H9 (cell line): Measurements from ENCODE around the gene AQP9. TPM values are rescaled to one million over a fixed set of nuclear protein-coding genes. Genes with fewer than 3 reads are reported as not detected.
"Not testable (repeated sequence)": the region's sequence is repeated elsewhere in the genome, so short reads cannot be mapped to it uniquely, and the experiment has no call there.

ENCODE experiments used
- DNase-seq: peaks from one replicate; pipeline ENCODE4 v3.0.0-alpha.2; 2017
- H2AFZ ChIP-seq: one replicate; pipeline ENCODE4 v1.6.1; 2013; ENCODE audit warnings: mild to moderate bottlenecking, low read length, control low read depth, moderate library complexity
- H2AK5ac ChIP-seq: 2 replicates; pipeline ENCODE4 v1.6.1; 2013; ENCODE audit warnings: low read length, control low read depth, mixed read lengths; ENCODE audit not compliant: insufficient read length
- H2BK120ac ChIP-seq: one replicate; pipeline ENCODE4 v1.6.1; 2013; ENCODE audit warnings: low read depth, mild to moderate bottlenecking, low read length, control low read depth, inconsistent platforms; ENCODE audit not compliant: poor library complexity, severe bottlenecking
- H2BK12ac ChIP-seq: 2 replicates; pipeline ENCODE4 v1.6.1; 2013; ENCODE audit warnings: low read length, control low read depth, mixed read lengths, low read depth; ENCODE audit not compliant: insufficient read length
- H2BK15ac ChIP-seq: 2 replicates; pipeline ENCODE4 v1.6.1; 2013; ENCODE audit warnings: low read depth, low read length, control low read depth
- H2BK20ac ChIP-seq: one replicate; pipeline ENCODE4 v1.6.1; 2013; ENCODE audit warnings: low read depth, mild to moderate bottlenecking, low read length, control low read depth, inconsistent platforms; ENCODE audit not compliant: poor library complexity, severe bottlenecking
- H2BK5ac ChIP-seq: 2 replicates; pipeline ENCODE4 v1.6.1; 2013; ENCODE audit warnings: low read length, control low read depth, mixed read lengths; ENCODE audit not compliant: insufficient read length
- H3K14ac ChIP-seq: 2 replicates; pipeline ENCODE4 v1.6.1; 2013; ENCODE audit warnings: low read length, control low read depth; ENCODE audit not compliant: insufficient read depth
- H3K18ac ChIP-seq: 2 replicates; pipeline ENCODE4 v1.6.1; 2013; ENCODE audit warnings: low read depth, mild to moderate bottlenecking, mixed read lengths, low read length, control low read depth; ENCODE audit not compliant: insufficient read length
- H3K23ac ChIP-seq: 2 replicates; pipeline ENCODE4 v1.6.1; 2013; ENCODE audit warnings: low read length, control low read depth, mixed read lengths, low read depth; ENCODE audit not compliant: insufficient read length
- H3K23me2 ChIP-seq: 2 replicates; pipeline ENCODE4 v1.6.1; 2013; ENCODE audit warnings: low read depth, mild to moderate bottlenecking, mixed read lengths, low read length, control low read depth; ENCODE audit not compliant: insufficient read length, poor library complexity, severe bottlenecking
- H3K27ac ChIP-seq: 2 replicates; pipeline ENCODE4 v1.5.1; 2013; ENCODE audit warnings: low read length, control low read depth, mixed read lengths, low read depth; ENCODE audit not compliant: insufficient read length
- H3K27me3 ChIP-seq: 2 replicates; pipeline ENCODE4 v1.6.1; 2013; ENCODE audit warnings: low read length, control low read depth, inconsistent platforms; ENCODE audit not compliant: insufficient read depth
- H3K4ac ChIP-seq: 2 replicates; pipeline ENCODE4 v1.6.1; 2013; ENCODE audit warnings: low read depth, mild to moderate bottlenecking, control low read depth, inconsistent platforms, low read length, moderate library complexity
- H3K4me1 ChIP-seq: 2 replicates; pipeline ENCODE4 v1.6.1; 2013; ENCODE audit warnings: low read length, control low read depth, inconsistent platforms; ENCODE audit not compliant: insufficient read depth
- H3K4me2 ChIP-seq: 2 replicates; pipeline ENCODE4 v1.6.1; 2013; ENCODE audit warnings: low read length, control low read depth, mixed read lengths; ENCODE audit not compliant: insufficient read length, insufficient read depth
- H3K56ac ChIP-seq: 2 replicates; pipeline ENCODE4 v1.6.1; 2013; ENCODE audit warnings: low read depth, mild to moderate bottlenecking, mixed read lengths, low read length, control low read depth; ENCODE audit not compliant: insufficient read length
- H3K79me1 ChIP-seq: 2 replicates; pipeline ENCODE4 v1.6.1; 2013; ENCODE audit warnings: low read depth, mild to moderate bottlenecking, moderate library complexity, low read length, control low read depth, inconsistent platforms; ENCODE audit not compliant: insufficient read depth, poor library complexity, severe bottlenecking
- H3K79me2 ChIP-seq: 2 replicates; pipeline ENCODE4 v1.6.1; 2013; ENCODE audit warnings: low read length, control low read depth, inconsistent platforms; ENCODE audit not compliant: insufficient read depth
- H3K9ac ChIP-seq: 2 replicates; pipeline ENCODE4 v1.6.1; 2013; ENCODE audit warnings: low read length, control low read depth, mixed read lengths; ENCODE audit not compliant: insufficient read length; ENCODE audit errors: extremely low read depth
- H3K9me3 ChIP-seq: one replicate; pipeline ENCODE4 v1.6.1; 2013; ENCODE audit warnings: low read depth, low read length, inconsistent platforms; ENCODE audit not compliant: control insufficient read depth
- H3T11ph ChIP-seq: one replicate; pipeline ENCODE4 v1.6.1; 2013; ENCODE audit warnings: mild to moderate bottlenecking, low read length, control low read depth, inconsistent platforms
- H4K20me1 ChIP-seq: one replicate; pipeline ENCODE4 v1.6.1; 2013; ENCODE audit not compliant: control insufficient read depth, insufficient read length, insufficient read depth
- H4K5ac ChIP-seq: 2 replicates; pipeline ENCODE4 v1.6.1; 2013; ENCODE audit warnings: low read depth, mild to moderate bottlenecking, mixed read lengths, low read length, control low read depth; ENCODE audit not compliant: insufficient read length
- H4K8ac ChIP-seq: replicated peaks from 2 replicates; pipeline ENCODE4 v1.6.1; 2013; ENCODE audit warnings: low read length, control low read depth, mixed read lengths, low read depth; ENCODE audit not compliant: insufficient read length
- H4K91ac ChIP-seq: 2 replicates; pipeline ENCODE4 v1.6.1; 2013; ENCODE audit warnings: low read depth, mild to moderate bottlenecking, moderate library complexity, mixed read lengths, low read length, control low read depth; ENCODE audit not compliant: insufficient read length
- H3K27ac Mint-ChIP-seq, 3 experiments: 2 replicates in 2 of 3; 3 replicates in 1 of 3; pipeline ENCODE4 v1.8.0; 2020 to 2021; ENCODE audit warnings: mixed read lengths in 3 of 3, mild to moderate bottlenecking in 1 of 3, moderate library complexity in 1 of 3
- H3K27me3 Mint-ChIP-seq: 2 replicates; pipeline ENCODE4 v1.8.0; 2021; ENCODE audit warnings: low read depth, mild to moderate bottlenecking, moderate library complexity, mixed read lengths
- H3K36me3 Mint-ChIP-seq, 3 experiments: 2 replicates in 2 of 3; 3 replicates in 1 of 3; pipeline ENCODE4 v1.8.0; 2020 to 2021; ENCODE audit warnings: low read depth in 3 of 3, mixed read lengths in 3 of 3; ENCODE audit not compliant: insufficient read depth in 1 of 3
- H3K4me1 Mint-ChIP-seq, 2 experiments: 2 replicates each; pipeline ENCODE4 v1.8.0; 2020; ENCODE audit warnings: mixed read lengths in 2 of 2
- H3K4me3 Mint-ChIP-seq, 2 experiments: 2 replicates in 1 of 2; 3 replicates in 1 of 2; pipeline ENCODE4 v1.8.0; 2020 to 2021; ENCODE audit warnings: mild to moderate bottlenecking in 2 of 2, mixed read lengths in 2 of 2, moderate library complexity in 1 of 2
- H3K9me3 Mint-ChIP-seq, 2 experiments: 2 replicates in 1 of 2; 3 replicates in 1 of 2; pipeline ENCODE4 v1.8.0; 2020; ENCODE audit warnings: mild to moderate bottlenecking in 2 of 2, mixed read lengths in 2 of 2, moderate library complexity in 1 of 2
- CTCF ChIP-seq: fragments of 200-600 bp; sonication (generic); conservative IDR thresholded peaks from 3 replicates; pipeline ENCODE4 v1.8.0; 2021; ENCODE audit warnings: antibody characterized with exemption, mild to moderate bottlenecking
- WGBS: extraction: QIAGEN DNeasy Blood & Tissue Kit; methylation state at CpG from one replicate; pipeline ENCODE4 v1.1.7; 2013; ENCODE audit warnings: missing lambda C conversion rate, low lambda C conversion rate, mixed read lengths; ENCODE audit not compliant: insufficient read length; ENCODE audit errors: extremely low coverage; 5-methylcytosine and 5-hydroxymethylcytosine counted together
- total RNA-seq: library from RNA; stranded (reverse); gene quantifications from 2 replicates; pipeline ENCODE4 v1.2.1, GENCODE V29; 2021

AQP9 gene
- total RNA-seq, 1 experiment from 2014 or later = not detected

DNA sequence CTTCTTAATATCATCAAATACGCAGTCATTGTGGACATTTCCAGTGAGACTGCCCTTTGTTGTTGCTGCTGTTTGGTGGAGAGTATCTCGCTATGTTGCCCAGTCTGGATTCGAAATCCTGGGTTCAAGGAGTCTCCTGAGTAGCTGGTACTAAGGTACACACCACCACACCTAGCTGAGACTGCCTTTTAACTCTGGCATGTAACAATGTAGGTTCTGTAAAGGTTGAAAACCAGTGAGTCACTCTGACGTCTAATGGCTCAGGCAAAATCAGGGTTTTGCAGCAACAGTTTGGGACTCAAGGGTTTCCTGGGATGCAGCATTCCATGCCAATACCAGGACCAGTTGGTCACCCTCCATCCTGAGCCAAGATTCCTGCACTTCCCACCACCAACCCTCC lies 52.2 kb downstream of the AQP9 start:
- no peak overlapping the region for H3T11ph ChIP-seq
- no peak overlapping the region for H2BK20ac ChIP-seq
- H3K18ac ChIP-seq = no peak overlapping the region
- H3K9me3 ChIP-seq = no peaks in the 10 kb centered on the region
- Mint-ChIP-seq H3K4me3 (no peak overlapping the region), H3K9me3 (peaks cover 4 to 9% of the 10 kb centered on the region in 2 experiments; a peak in 3 of 5 replicates), H3K27ac (no peak overlapping the region), H3K36me3 (peaks cover 0 to 8% (median 3%) of the 10 kb centered on the region in 3 experiments; a peak in 5 of 7 replicates), H3K27me3 (peaks cover 5% of the 10 kb centered on the region), H3K4me1 (peaks cover 12 to 16% of the 10 kb centered on the region in 2 experiments)
- WGBS = no CpG with 5 or more reads among the region's 4 CpGs
- H3K56ac ChIP-seq = no peak overlapping the region
- H3K14ac ChIP-seq = no peak overlapping the region
- H3K4ac ChIP-seq = no peak overlapping the region
- no peak overlapping the region for H4K5ac ChIP-seq
- no peak for DNase-seq
- H3K23ac ChIP-seq = no peak overlapping the region
- H4K8ac ChIP-seq = no peak overlapping the region
- H4K91ac ChIP-seq = no peak overlapping the region
- no peak overlapping the region for H2BK120ac ChIP-seq
- no peak overlapping the region for H2BK12ac ChIP-seq
- no peaks in the 10 kb centered on the region for H4K20me1 ChIP-seq
- H2AK5ac ChIP-seq = no peak overlapping the region
- H3K9ac ChIP-seq = no peak overlapping the region
- H2AFZ ChIP-seq = no peak overlapping the region
- no peak overlapping the region for H2BK15ac ChIP-seq
- no peaks in the 10 kb centered on the region for H3K79me2 ChIP-seq
- no peak overlapping the region for H3K27ac ChIP-seq
- TF ChIP-seq CTCF = no peak
- H3K4me2 ChIP-seq = no peak overlapping the region
- H3K27me3 ChIP-seq = no peaks in the 10 kb centered on the region
- no peaks in the 10 kb centered on the region for H3K79me1 ChIP-seq
- H3K4me1 ChIP-seq = no peaks in the 10 kb centered on the region
- no peak overlapping the region for H2BK5ac ChIP-seq
- H3K23me2 ChIP-seq = no peaks in the 10 kb centered on the region

DNA sequence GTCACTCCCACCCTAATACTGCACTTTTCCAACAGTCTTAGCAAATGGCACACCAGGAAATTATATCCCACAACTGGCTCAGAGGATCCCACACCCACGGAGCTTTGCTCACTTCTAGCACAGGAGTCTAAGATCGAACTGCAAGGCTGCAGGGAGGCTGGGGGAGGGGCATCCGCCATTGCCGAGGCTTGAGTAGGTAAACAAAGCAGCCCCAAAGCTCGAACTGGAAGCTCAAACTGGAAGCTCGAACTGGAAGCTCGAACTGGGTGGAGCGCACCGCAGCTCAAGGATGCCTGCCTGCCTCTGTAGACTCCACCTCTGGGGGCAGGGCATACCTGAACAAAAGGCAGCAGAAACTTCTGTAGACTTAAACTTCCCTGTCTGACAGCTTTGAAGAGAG lies 55.5 kb downstream of the AQP9 start:
- H4K20me1 ChIP-seq, H3K27ac ChIP-seq, H2BK12ac ChIP-seq, H3K56ac ChIP-seq, H3K4ac ChIP-seq, H3K27ac Mint-ChIP-seq, H3K23me2 ChIP-seq, H4K91ac ChIP-seq, H3K27me3 ChIP-seq, H3K9me3 ChIP-seq, H2BK120ac ChIP-seq, H3K79me2 ChIP-seq, H2AK5ac ChIP-seq, H3K23ac ChIP-seq, H2BK5ac ChIP-seq, H3K79me1 ChIP-seq, H3K9ac ChIP-seq, H2BK20ac ChIP-seq, H3K14ac ChIP-seq, H2BK15ac ChIP-seq, H3K9me3 Mint-ChIP-seq, H3K4me2 ChIP-seq, H2AFZ ChIP-seq, H3K4me3 Mint-ChIP-seq, H3T11ph ChIP-seq, H4K8ac ChIP-seq, H3K4me1 ChIP-seq, H3K36me3 Mint-ChIP-seq, H3K18ac ChIP-seq: not testable (repeated sequence)
- DNase-seq = peak; percentile 35
- Mint-ChIP-seq H3K4me1 (peaks cover 12 to 16% of the 10 kb centered on the region in 2 experiments), H3K27me3 (peaks cover 12% of the 10 kb centered on the region)
- peak overlapping the region; percentile 53 for H4K5ac ChIP-seq
- WGBS = no CpG with 5 or more reads among the region's 9 CpGs
